WTC11 (cell line): ENCODE measurements around the gene TREX2.

ENCODE experiments used
- AFF4 ChIP-seq: sonication (generic); formaldehyde crosslinking; IDR thresholded peaks from 2 replicates; pipeline ENCODE4 v1.8.1; 2023; ENCODE audit warnings: mild to moderate bottlenecking, missing genetic modification reagents, borderline replicate concordance
- CTCF ChIP-seq: fragments of 200-600 bp; IDR thresholded peaks from 2 replicates; pipeline ENCODE4 v1.8.0; 2022; ENCODE audit warnings: antibody characterized with exemption
- ESRRA ChIP-seq: sonication (generic); formaldehyde crosslinking; IDR thresholded peaks from 2 replicates; pipeline ENCODE4 v1.8.1; 2022; ENCODE audit warnings: mild to moderate bottlenecking, missing genetic modification reagents, borderline replicate concordance
- HMGXB4 ChIP-seq: sonication (generic); formaldehyde crosslinking; IDR thresholded peaks from 2 replicates; pipeline ENCODE4 v1.8.1; 2023; ENCODE audit warnings: mild to moderate bottlenecking, moderate library complexity, missing genetic modification reagents
- JUN ChIP-seq: sonication (generic); formaldehyde crosslinking; IDR thresholded peaks from 2 replicates; pipeline ENCODE4 v1.8.0; 2023; ENCODE audit warnings: mild to moderate bottlenecking, missing genetic modification reagents
- MAX ChIP-seq: sonication (generic); formaldehyde crosslinking; IDR thresholded peaks from 2 replicates; pipeline ENCODE4 v1.8.0; 2022; ENCODE audit warnings: mild to moderate bottlenecking, missing genetic modification reagents
- NFE2L1 ChIP-seq: sonication (generic); formaldehyde crosslinking; IDR thresholded peaks from 2 replicates; pipeline ENCODE4 v1.8.1; 2023; ENCODE audit warnings: missing genetic modification reagents
- OVOL2 ChIP-seq: fragments of 250-450 bp; sonication (Bioruptor Pico); IDR thresholded peaks from 2 replicates; pipeline ENCODE4 v1.9.0; 2021; ENCODE audit warnings: mild to moderate bottlenecking, borderline replicate concordance
- STAT6 ChIP-seq: sonication (generic); formaldehyde crosslinking; conservative IDR thresholded peaks from 2 replicates; pipeline ENCODE4 v1.8.1; 2023; ENCODE audit warnings: mild to moderate bottlenecking, low read depth, missing genetic modification reagents, moderate library complexity
- USF1 ChIP-seq: sonication (generic); formaldehyde crosslinking; IDR thresholded peaks from 2 replicates; pipeline ENCODE4 v1.8.0; 2022; ENCODE audit warnings: mild to moderate bottlenecking, missing genetic modification reagents
- ZNF281 ChIP-seq: sonication (generic); formaldehyde crosslinking; IDR thresholded peaks from 2 replicates; pipeline ENCODE4 v1.8.0; 2023; ENCODE audit warnings: mild to moderate bottlenecking, missing genetic modification reagents
- ZNF317 ChIP-seq: sonication (generic); formaldehyde crosslinking; IDR thresholded peaks from 2 replicates; pipeline ENCODE4 v1.8.1; 2023; ENCODE audit warnings: low read depth, mild to moderate bottlenecking, moderate library complexity, missing genetic modification reagents, borderline replicate concordance
- ZSCAN18 ChIP-seq: fragments of 250-450 bp; sonication (Bioruptor Pico); IDR thresholded peaks from 2 replicates; pipeline ENCODE4 v2.1.2; 2022; ENCODE audit warnings: mild to moderate bottlenecking, moderate library complexity

GRCh38 chrX:153441296-153441695, 4.6 kb downstream of the TREX2 start:
- no peak for TF ChIP-seq CTCF
- TF ChIP-seq JUN (CRISPR knock-in tag) = no peak
- no peak for TF ChIP-seq ZNF281 (CRISPR knock-in tag)
- no peak for TF ChIP-seq MAX (CRISPR knock-in tag)
- no peak for TF ChIP-seq AFF4 (CRISPR knock-in tag)
- TF ChIP-seq ZSCAN18 (CRISPR knock-in tag) = no peak
- no peak for TF ChIP-seq OVOL2 (CRISPR knock-in tag)
- no peak for TF ChIP-seq HMGXB4
- TF ChIP-seq ZNF317 (CRISPR knock-in tag) = no peak
- no peak for TF ChIP-seq ESRRA (CRISPR knock-in tag)
- no peak for TF ChIP-seq STAT6
- TF ChIP-seq USF1 (CRISPR knock-in tag) = no peak
- TF ChIP-seq NFE2L1 (CRISPR knock-in tag) = no peak
